GM19372 (cell line): ENCODE results near the gene RAD51B.

Source experiments
- ATAC-seq: cut with Tn5 transposase; IDR thresholded peaks from one replicate; pipeline ENCODE4 v1.9.1; 2021; ENCODE audit warnings: mild to moderate bottlenecking, low read depth, moderate library complexity; ENCODE audit not compliant: unreplicated experiment

The RAD51B gene

DNA sequence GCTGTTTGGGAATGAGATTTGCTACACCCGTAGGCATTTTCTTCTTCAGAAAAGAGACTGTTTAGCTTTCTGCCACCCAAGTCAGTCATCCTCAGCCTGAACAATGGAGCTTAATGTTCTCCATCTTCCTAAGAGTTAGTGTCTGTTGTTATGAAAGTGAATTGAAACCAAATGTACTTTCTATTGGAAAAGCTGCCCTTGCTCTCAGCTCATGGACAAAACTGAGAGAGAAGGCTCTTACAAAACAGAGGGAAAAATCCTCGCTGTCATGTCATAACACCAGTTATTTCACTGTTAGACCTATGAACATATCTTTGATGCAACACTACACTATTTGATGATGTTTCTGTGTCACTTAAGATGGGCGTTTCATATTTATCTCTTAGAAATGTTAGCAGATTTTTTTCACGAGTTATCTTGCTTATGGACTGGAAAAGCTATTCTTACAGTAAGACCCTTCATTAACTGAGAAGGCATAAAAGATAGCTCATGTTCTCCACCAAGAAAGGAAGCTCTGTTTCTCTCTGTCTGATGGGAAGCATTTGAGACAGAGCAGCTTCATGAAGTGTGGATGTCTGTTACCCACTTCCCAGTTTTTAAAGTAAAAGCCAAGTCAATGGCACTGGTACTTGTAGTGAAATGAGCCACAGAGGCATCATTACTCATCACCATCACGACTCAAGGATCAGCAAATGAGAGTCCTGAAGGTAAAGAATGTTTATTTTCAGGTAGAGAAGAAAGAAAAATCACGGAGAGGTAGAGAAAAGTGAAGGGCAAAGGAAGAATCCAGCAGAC, 489.3 kb downstream of the RAD51B start:
- no peak for ATAC-seq

DNA sequence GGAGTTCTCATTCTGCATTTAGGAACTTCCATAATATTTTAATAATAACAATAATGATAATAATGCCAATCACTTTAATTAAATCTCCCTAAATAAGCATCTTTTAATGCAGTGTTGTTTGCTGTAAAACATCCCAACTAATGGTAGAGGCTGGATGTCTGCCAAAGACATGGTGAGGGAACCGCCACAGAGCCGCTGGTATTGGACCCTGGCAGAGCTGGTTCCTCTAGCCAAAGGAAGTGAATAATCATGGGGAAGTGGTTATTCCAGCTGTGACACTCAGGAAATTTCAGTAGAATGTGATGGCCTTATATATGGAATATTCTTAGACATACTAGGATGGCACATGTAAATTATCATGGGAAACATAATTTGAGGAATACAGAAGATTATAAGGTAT, 490.0 kb downstream of the RAD51B start:
- no peak for ATAC-seq

DNA sequence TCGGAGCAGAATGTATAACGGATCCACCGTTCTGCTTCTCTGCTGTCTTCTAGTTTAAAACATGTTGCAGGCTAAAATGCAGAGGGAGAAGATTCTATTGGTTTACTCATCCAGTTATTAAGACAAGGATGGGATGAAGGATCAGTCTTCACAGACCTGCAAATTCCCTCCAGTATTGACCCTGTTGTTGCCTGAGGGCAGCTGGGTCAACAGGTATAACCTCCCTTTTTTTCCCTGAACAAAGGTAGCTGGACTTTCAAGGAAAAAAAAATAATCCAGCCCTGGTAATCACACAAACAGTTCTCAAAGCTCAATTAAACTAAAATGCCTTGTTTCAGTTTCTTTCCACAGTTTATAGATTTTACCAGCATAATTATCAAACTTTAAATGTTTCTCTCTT, 492.7 kb downstream of the RAD51B start:
- no peak for ATAC-seq

DNA sequence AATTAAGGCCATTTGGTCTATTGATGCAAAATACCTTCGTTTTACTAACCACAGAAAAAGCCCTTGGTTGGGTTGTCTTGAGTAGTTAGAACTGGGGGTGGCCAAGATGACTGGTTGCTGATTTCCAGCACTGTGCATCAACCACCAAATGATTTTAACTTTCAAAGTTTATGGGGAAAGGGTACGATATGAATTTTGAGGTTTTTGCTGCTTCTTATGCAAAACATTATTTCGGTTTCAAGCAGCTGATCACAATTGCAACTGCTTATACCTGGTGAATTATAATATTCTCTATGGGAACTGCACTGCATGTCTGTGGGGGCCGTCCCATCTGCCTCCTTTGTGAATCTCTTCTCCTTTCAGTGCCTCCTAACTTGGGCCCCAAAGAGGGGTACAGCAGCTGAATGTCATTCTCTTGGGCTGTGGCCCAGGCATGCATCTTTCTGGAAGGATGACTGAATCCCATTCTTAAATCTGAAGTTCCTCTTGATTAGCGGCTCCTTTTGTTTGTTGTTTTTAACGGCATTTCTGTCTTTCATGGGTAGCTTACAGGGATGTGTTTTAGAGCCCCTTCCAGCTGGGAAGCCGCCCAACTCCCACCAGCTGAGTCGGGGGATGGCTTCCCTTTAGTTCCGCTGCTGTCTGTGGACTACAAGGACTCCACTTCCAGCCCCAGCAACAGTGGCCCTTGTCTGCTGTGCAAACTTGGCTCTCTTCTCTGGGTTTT, 493.5 kb downstream of the RAD51B start:
- ATAC-seq, result peak; percentile 88

DNA sequence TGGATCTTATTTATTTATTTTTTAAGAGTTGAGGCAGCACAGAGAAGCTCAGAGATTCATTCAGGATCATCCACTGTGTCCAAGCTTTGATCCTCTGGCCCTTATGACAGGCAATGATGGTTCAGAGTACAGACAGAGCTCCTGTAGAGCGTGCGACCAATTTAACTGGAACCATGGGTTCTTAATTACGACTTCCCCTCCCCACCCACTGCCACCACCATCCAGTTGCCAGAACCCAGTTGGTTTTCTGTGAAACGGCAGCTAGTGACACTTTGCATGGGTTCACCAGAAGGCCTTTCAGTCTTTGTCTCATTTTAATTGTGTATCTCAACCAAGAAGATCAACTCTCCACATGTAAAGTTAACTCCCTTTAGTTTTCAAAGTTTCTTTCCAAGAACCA, 495.1 kb downstream of the RAD51B start:
- ATAC-seq, result no peak

DNA sequence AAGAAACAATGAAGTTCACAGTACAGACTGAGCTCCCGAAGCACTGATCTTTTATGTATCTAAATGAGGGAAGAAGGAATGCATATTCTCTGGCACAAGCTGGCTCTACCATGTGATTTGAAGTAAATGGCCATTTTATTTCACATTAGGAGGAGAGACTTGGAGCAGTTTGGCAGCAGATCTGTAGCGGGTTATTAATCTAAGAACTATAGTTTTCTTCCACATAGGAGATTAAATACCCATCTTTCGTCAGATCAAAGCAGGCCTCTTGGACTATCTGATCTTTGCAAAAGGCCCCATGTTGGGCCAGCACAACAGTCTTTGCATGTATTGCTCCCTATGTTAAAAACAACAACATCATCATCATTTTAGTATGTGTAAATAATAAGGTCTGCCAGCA, 495.5 kb downstream of the RAD51B start:
- no peak for ATAC-seq

DNA sequence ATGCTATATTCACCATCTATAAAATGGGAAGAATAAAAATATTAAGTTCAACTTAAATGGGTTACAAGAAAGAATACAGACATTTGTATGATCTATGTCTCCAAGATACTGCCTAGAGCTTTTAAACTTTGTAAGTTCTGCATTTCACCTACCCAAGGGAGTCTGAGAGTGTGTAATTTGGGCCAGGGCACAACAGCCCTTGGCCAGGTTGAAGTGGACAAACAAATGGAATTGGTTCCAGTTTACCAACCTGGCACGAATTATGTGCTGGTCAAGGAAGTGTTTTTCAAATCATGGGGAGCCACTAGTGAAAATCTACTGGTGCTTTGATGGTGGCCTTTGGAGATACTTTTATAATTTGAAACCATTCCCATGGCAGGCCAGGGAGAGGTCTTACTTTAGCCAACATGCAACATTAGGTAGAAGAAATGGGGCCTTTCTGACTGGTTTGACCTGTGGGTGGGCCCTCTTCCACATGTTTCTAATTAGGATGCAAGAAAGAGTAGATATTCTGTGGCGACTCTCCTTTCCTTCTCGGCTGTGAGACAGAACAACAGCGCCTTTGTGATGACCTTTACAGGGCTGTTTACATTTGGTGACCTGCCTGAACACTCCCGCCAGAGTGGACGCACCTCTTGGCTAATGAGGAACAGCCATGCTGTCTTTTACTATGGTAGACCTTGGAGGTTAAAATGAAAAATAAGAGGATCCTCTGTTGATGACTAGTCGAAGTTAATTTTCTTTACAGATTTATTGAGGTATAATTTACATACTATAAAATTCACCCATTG, 496.7 kb downstream of the RAD51B start:
- ATAC-seq, result no peak

DNA sequence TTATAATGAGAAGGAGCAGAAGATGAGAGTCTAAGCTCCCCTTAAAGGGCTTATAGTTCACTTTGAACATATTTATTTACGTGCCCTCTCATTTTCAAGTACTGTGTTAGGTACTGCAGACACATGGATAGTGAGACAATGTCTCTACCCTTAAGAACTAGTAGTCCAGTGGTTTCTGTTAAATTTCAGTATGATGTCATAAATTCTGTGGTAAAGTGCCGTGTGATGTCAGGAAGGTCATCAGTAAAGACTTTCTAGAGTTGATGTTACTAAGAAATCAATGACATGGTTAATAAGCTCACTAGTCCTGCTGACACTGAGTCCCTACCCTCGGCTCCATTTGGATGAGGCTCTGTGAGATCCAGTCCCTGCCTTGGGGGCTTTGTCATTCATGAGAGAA, 497.7 kb downstream of the RAD51B start:
- no peak for ATAC-seq

DNA sequence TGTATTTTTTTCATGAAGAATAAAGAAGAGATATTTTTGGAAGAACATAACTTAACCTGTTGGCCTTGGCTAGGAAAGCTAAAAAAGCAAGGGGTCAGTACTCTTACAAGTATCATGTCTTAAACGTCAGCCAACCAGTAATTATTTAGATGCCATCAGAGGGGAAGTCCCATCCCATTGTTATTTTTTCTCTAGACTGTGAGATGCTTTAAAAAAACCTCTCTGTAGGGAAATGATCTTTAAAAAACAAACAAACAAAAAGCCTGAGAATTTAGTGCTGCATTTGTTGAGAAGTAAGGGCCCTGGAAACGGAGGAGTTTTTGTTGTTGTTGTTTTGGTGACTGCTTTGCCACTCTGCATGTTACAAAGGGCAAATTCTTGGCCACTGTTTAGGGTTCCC, 499.2 kb downstream of the RAD51B start:
- ATAC-seq, result no peak

DNA sequence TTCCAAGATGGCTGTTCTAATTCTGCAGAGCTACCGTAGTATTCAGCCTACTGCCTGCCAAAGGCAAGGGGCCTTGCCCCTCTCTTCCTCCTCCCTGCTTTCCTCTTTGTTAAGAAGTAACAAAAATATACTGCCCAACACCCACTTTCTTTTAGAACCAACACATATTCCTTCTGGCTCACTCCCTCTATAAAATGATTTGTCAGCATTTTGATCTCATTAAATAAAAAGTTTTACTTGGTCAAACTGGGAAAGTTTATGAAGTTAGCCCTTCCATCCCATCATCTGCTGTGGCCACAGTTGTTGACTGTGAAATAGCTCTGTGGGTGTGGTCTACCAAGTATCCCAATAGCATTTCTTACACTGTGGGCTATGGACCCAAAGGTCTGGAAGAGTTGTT, 500.9 kb downstream of the RAD51B start:
- ATAC-seq, result no peak

DNA sequence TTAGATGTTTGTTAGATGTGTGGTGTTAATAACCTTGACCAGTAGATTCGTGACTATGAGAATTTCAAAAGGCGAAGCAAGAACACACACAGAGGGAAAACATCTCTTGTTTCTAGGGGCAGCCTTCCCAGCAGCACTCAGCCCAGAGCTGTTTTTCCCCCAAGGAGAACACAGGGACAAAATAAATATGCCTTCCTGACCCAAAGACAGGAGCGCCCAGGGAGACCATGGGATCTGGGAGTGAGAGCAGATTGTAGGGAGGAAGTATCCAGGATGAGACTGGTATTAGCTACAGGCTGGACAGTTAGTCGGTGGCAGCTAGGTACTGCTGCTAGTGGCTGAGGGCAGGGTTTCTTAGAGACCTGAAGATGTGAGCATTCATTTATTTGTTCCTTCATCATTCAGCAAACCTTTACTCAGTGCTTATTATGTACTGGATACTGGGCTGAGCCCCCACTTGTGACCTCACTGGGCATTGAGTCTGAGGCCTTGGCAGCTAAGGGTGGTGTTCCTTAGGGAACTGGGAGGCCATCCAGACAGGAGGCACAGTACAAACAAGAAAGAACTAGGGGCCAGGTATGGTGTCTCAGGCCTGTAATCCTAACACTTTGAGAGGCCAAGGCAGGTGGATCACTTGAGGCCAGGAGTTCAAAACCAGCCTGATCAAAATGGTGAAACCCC, 503.5 kb downstream of the RAD51B start:
- ATAC-seq, result no peak

DNA sequence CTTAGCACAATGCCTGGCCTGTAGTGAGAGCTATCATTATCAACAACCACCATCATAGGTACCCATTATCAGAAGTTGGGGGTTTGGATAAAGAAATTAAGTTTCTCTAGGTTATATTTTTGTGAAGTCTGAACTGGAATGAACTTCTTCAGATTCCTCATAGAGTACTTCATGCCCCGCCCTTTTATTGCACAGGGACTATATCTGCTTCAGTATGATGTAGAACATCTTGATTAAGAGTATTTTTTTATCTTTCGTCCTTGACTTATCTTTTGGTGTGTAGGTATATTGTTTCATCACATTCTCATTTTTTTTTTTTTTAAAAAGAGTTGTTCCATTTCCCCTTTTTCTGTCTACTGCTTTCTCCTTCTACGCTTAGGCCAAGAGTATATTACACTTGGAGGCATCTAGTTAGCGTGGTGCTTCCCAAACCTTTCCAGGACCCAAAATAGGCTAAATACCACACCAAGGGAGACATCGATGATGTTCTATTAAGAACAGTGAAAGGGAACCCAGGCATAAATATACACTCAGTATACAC, 505.8 kb downstream of the RAD51B start:
- no peak for ATAC-seq

DNA sequence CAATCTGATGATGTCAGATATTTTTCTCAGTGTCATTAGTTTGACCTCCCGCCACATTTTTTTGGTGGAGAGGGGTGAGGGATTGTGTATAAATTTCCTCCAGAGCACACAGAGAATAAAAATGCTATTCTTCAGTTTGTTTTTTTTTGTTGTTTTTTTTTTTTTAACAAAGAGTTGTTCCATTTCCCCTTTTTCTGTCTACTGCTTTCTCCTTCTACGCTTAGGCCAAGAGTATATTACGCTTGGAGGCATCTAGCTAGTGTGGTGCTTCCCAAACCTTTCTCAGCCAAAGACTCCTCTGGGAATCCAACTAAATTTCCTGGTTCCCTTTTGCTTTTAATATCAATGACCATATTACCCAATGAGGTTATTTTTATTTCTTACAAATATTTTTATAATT, 507.7 kb downstream of the RAD51B start:
- ATAC-seq, result no peak

DNA sequence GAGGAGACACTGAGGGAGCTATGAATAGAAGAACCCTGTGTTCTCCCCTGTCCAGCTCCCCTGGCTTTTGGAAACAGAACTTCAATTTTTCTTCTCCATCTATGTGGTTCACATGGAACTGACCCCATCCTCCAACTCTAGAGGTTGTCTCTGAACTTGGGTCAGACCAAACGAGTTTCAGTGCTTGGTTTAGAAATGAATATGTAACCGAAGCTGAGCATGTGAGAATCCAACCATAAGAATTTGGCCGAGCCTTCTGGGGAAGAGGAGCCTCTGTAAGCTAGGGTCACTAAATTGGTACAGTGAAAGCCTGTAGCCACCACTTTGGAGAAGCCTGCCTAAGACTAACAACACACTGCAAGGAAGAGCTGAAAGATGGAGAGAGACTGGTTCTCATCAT, 508.9 kb downstream of the RAD51B start:
- peak; percentile 38 for ATAC-seq

DNA sequence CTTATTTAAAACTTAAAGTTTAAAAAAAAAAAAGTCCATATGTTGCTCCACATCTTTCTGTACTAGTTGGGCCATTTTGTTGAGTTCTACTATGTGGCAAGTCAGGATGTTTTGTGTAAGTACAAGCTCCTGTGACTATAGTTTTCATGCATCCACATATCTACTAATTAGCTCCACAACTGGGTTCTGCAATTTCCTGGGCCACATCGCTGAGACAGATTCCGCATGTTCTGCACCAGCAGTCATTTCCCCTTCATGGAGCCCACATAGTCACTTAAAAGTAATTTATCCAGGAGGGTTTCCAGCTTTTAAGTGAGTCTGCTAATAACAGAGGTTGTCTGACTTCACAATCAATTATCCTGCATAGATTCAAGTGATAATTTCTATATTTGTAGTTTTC, 511.8 kb downstream of the RAD51B start:
- no peak for ATAC-seq

DNA sequence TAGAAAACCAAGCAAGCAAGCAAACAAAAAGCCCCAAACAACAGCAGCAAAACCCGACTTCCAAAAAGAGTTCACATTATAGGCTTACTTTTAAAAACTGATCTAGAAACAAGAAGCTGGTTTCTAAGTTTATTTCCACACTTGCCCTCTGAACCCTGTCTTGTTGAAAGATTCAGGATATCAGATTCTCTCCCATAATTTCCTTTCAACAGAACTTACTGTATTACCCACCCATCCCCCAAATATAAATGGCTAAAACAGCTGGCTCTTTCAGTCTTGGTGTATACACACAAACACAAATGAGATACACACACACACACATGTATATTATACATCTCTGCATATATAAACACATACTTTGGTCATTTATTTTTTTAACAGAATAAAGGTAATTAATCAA, 512.4 kb downstream of the RAD51B start:
- no peak for ATAC-seq

DNA sequence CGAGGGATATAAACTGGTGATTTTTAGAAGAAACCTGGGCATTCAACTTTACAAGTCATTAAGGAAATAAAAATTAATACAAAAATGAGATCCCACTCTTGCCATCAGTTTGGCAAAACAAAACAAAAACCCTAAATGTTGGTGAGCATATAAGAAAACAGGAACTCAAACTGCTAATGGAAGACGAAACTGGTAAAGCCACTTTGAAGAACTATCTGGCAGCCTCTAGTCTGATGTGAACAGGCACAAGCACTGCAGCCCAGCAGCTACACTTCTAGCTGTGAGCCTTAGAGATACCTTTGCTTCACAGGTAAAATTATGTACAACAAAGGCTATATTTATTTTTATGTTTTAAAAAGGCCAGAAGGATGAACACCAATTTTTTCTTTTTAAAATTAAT, 513.7 kb downstream of the RAD51B start:
- ATAC-seq, result no peak

DNA sequence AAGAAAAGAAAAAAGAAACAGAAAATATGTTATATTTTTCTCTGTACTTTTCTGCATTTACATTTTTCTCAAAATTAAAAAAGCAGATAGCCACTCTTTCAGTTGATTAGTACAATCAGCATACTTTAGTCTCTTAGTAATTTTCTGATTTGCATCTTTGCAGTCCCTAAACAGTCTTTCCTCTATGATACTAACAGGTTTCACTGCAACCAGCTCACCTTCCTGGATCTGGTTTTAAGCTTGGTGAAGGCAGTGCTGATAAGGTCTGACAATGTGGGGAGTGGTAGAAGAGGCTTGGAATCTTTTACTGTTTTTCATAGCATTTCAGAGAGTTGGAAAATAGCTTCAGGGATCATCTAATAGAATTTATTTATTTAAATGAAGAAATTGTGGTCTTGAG, 515.7 kb downstream of the RAD51B start:
- ATAC-seq, result no peak

DNA sequence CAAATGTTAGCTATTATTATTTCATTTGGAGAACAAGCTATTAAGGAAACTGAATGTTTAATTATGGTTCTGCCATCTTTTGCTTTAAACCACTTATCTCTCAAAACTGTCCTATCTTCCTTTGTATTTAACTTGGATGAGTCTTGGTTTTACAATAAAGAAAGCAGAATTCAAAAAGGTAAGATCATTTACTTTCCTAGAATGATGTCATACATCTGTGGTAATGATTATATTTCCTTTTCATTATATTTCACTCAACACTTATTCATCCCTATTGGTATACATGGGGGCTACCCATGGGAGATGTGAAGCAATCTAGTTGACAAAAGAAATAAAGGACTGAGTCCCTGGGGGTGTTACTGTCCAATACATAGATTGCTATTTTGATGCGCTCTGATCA, 516.6 kb downstream of the RAD51B start:
- ATAC-seq, result no peak

DNA sequence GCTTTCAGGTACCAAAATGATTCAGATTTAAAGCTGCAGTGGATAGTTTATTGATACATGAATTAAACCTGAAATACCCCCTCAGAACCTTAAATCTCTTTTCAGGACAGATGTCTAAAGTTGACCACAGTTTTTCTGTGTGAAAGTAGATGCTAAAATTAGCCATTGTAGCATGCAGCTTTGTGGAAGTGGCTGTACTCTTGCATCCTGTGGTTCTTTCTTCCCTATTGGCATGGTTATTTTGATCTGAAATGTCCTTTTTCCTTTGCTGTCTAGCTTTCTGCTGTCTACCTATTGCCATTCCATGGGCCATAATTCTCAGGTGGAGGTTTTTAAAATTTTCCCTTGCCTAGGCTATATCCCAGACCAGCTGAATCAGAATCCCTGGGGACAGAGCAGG, 517.7 kb downstream of the RAD51B start:
- no peak for ATAC-seq

DNA sequence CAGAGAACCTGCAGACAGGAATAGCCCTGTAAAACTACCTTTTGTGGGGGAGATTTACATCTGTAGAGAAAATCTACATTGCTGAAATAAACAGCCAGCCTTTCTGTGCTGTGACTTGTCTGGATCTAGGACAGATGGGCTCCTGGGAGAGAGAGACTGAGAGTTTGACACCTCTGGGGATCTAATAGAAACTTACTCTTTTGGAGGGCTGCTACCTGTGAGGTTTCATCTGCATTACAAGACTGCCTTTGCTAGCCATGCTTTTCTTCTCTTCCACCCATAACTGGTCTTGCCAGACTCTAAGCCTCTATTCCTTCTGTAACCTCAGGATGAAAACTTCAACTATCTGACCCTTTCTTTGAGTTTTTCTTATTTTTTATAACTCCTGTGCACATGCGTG, 520.7 kb downstream of the RAD51B start:
- no peak for ATAC-seq
